NCI-H526 (cell line): Measurements from ENCODE around the gene LIFR.
"Not testable (repeated sequence)": the region's sequence is repeated elsewhere in the genome, so short reads cannot be mapped to it uniquely, and the experiment has no call there.

Experiments
- DNase-seq, 2 experiments: peaks; one replicate each; lab custom pipeline; 2025; lab: John Stamatoyannopoulos, UW

LIFR gene

GRCh38 chr5:38556599-38557307, at the start of gene LIFR:
Gene LIFR, minus strand, starts transcription at chr5:38556646. Its CDS starts 25,999 bp downstream, at chr5:38530647.
- DNase-seq, result peak; percentile 54 to 87

GRCh38 chr5:38605610-38606009, 49.2 kb upstream of the LIFR start:
- DNase-seq, result no peak

- no peak for DNase-seq
Observed at GRCh38 chr5:38603691-38604090, 47.2 kb upstream of the LIFR start.

- DNase-seq, result no peak
Observed at GRCh38 chr5:38602641-38603040, 46.2 kb upstream of the LIFR start.

- no peak for DNase-seq
Observed at GRCh38 chr5:38601863-38602298, 45.4 kb upstream of the LIFR start.

- DNase-seq, result no peak
Observed at GRCh38 chr5:38601133-38601862, 44.9 kb upstream of the LIFR start.

- no peak for DNase-seq
Observed at GRCh38 chr5:38600329-38601045, 44.0 kb upstream of the LIFR start.

GRCh38 chr5:38599751-38600150, 43.3 kb upstream of the LIFR start:
- not testable (repeated sequence) for DNase-seq

GRCh38 chr5:38598994-38599617, 42.7 kb upstream of the LIFR start:
- DNase-seq, result no peak

GRCh38 chr5:38598296-38598993, 42.0 kb upstream of the LIFR start:
- DNase-seq, result no peak

- no peak for DNase-seq
Observed at GRCh38 chr5:38596981-38597380, 40.5 kb upstream of the LIFR start.

GRCh38 chr5:38595132-38595745, 38.8 kb upstream of the LIFR start:
- no peak for DNase-seq

GRCh38 chr5:38593959-38594358, 37.5 kb upstream of the LIFR start:
- no peak for DNase-seq

GRCh38 chr5:38591523-38591849, 35.0 kb upstream of the LIFR start:
- DNase-seq, result no peak

GRCh38 chr5:38590838-38591522, 34.5 kb upstream of the LIFR start:
- DNase-seq, result no peak

GRCh38 chr5:38589629-38590028, 33.2 kb upstream of the LIFR start:
- DNase-seq, result no peak

- no peak for DNase-seq
Observed at GRCh38 chr5:38585816-38586215, 29.4 kb upstream of the LIFR start.

- no peak for DNase-seq
Observed at GRCh38 chr5:38583500-38583899, 27.1 kb upstream of the LIFR start.

- no peak for DNase-seq
Observed at GRCh38 chr5:38582975-38583319, 26.5 kb upstream of the LIFR start.

GRCh38 chr5:38582293-38582974, 26.0 kb upstream of the LIFR start:
- no peak for DNase-seq
